NT2/D1 (cell line): Measurements from ENCODE around the gene AGAP2.

Source experiments
- SUZ12 ChIP-seq: IDR thresholded peaks from 2 replicates; pipeline ENCODE4 v1.6.1; 2011; ENCODE audit not compliant: insufficient read length, insufficient read depth; ENCODE audit errors: extremely low read depth
- YY1 ChIP-seq: IDR thresholded peaks from 2 replicates; pipeline ENCODE4 v1.6.1; 2011; ENCODE audit not compliant: insufficient read length, insufficient read depth
- ZNF274 ChIP-seq: IDR thresholded peaks from 2 replicates; pipeline ENCODE4 v1.6.1; 2011; ENCODE audit warnings: mild to moderate bottlenecking, low read depth, low read length

GRCh38 chr12:57717131-57717530 lies 21.4 kb downstream of the AGAP2 start:
- TF ChIP-seq SUZ12 (no peak), YY1 (no peak), ZNF274 (no peak)
